HG03342 (cell line): ENCODE measurements around the gene LRTM2.

Experiments
- ATAC-seq: cut with Tn5 transposase; IDR thresholded peaks from one replicate; pipeline ENCODE4 v1.9.1; 2021; ENCODE audit warnings: mild to moderate bottlenecking, moderate library complexity; ENCODE audit not compliant: unreplicated experiment

LRTM2 gene

DNA sequence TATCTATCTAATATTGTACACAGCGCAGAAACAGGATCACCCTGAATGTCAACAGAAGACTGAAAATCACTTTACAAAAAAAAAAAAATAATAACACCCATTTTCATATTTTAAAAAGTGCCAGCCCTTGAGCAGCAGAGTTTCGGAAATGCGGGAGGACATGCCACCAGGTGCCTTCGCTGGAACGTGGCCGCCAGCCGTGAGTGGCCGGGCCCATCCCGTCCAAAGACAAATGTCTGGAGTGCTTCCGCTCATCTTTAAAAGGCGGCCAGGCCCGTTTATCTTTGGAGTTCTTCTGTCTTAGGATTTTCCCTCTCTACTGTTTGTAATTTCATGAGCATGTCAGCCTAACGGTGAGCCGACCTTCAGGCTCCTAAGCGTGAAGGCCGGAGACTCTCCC lies 43.5 kb downstream of the LRTM2 start:
- no peak for ATAC-seq

DNA sequence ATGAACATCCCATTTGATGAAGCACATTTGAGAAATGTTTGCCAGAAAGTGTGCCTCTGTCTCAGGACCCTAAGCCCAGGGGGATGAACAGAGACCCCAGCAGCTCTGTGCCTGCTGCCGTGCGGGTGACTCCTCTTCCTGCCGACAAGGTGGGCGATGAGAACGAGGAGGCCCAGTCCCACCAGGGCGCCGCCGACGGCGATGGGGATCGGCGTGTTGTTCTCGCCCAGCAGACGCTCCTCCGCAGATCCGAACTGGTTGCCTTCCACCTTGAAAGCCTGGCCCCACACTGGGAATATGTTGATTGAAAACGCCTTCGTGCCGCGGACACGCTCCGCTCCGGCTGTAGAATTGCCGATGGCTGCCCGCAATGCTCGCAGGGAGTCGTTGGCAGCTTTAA lies 44.1 kb downstream of the LRTM2 start:
- ATAC-seq: no peak

DNA sequence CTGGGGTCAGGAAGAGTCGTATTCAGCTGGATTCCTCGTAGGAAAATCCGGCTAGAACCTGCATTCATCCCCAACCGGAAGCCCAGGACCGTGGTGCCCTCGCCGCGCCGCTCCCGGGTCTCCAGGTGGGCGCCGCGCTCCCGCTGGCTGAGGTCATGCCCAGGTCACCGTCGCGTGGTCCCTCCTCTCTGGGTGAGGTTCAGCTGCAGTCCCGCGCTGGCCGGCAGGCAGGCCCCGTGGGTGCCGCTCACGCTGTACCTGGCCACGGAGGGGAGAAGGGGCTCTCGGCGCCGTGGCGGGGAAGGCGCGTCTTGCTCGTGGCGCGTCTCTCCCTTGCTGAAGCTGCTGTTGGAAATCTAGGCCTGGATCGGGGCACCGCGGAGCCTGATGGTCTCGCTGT lies 44.5 kb downstream of the LRTM2 start:
- no peak for ATAC-seq

- no peak for ATAC-seq
Measured at GRCh38 chr12:1865284-1865866, 45.0 kb downstream of the LRTM2 start.

DNA sequence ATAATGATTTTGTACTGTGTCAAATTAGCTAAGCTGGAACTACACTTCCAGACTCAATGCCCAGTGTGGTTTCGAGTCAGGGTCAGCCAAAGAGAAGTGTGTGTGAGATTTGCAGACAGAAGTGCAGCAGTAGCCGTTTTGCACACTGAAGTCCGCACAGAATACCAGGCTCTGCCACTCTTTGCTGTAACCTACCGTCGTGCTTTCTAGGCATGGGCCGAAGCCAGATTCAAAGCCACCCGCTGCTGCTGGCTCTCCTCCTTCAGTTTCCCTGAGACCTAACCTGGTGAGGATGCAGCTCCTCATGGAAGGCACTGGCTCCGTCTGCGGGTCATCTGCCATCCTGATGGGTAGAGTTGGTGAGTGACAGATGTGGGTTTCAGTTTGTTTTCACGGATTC lies 48.8 kb downstream of the LRTM2 start:
- no peak for ATAC-seq

- no peak for ATAC-seq
Measured at GRCh38 chr12:1870086-1870485, 49.7 kb downstream of the LRTM2 start.

GRCh38 chr12:1870998-1871917 lies 50.9 kb downstream of the LRTM2 start:
- no peak for ATAC-seq

DNA sequence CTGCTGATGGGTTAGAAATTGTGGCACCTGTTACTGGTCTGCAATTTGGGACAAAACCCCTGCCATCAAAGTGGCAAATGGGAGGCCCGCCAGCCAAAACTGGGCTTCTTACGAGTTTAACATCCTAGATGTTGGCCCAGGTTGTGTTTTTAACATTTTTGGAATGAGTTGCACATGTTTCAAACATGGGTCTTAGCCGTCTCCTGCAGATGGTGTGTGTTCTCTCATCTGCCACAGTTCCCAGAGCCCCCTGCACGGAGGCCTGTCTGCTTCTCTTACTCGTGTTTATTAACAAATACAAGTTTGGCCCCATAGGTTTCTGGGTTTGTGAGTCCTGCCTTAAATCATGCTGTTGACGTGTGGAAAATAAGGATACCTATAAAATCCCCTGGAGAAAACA lies 51.6 kb downstream of the LRTM2 start:
- ATAC-seq: no peak

DNA sequence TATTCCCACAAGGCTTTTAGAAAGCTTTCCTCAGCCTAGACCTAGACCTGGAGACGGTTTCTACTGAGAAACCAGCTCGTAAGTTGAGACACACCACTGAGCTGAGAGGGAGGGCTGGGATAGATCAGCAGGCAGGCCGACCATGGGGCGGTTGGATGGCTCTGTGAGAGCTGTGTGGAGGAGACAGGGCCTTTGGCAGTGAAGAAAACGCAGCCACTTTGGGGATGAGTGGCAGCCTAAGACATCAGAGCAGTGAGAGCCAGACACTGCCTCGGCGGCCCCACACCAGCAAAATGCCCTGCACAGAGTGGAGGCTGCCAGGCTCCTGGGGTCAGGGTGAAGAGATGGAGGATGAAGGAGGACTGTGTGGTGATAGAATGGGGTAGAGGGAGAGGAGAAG lies 52.1 kb downstream of the LRTM2 start:
- no peak for ATAC-seq

DNA sequence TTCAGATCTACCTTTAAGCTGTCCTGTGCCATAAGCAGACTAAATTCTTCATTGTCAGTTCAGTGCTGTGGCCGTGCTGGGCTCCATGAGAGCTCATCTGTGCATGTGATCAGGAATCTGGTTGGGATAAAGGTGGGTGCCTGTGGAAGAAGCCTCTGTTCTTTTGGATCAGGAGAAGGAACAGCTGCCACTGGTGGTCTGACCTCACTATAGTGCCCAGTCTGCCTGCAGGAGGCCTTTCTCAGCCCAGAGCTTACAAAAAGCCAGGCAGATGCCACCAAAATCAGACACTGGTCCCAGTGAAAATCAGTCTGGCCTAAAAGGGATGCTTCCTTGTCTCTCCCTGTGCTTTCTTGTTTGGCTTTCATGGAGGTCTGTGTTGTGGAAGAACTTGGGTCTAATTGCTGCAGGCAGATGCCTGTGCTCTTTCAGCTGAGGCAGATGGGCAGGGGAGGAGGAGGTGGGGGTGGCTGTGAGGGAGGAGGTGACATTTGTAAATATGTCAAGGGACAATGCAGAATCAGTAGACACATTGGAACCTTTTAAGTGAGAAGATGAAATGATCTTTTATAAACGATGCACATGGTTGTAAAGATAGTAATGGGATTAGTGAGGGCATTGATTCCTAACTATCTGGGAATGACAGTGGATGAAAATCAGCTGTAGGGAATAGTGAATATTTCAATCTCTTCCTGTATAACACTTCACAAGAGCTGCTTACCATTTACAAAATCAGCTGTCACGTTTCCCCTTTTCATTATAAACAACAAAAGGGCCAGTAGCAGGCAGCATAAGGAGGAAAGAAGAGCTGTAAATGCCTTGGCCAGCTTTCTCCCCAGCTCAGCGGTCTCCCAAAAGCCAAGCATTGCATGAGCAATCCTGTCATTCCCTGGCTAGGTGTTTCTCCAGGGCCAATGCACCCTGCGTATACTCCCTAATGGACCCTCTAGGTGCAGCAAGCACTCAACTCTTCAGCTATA lies 53.5 kb downstream of the LRTM2 start:
- ATAC-seq: no peak

GRCh38 chr12:1875608-1876007 lies 55.2 kb downstream of the LRTM2 start:
- no peak for ATAC-seq

- no peak for ATAC-seq
Measured at GRCh38 chr12:1876086-1876485, 55.7 kb downstream of the LRTM2 start.

DNA sequence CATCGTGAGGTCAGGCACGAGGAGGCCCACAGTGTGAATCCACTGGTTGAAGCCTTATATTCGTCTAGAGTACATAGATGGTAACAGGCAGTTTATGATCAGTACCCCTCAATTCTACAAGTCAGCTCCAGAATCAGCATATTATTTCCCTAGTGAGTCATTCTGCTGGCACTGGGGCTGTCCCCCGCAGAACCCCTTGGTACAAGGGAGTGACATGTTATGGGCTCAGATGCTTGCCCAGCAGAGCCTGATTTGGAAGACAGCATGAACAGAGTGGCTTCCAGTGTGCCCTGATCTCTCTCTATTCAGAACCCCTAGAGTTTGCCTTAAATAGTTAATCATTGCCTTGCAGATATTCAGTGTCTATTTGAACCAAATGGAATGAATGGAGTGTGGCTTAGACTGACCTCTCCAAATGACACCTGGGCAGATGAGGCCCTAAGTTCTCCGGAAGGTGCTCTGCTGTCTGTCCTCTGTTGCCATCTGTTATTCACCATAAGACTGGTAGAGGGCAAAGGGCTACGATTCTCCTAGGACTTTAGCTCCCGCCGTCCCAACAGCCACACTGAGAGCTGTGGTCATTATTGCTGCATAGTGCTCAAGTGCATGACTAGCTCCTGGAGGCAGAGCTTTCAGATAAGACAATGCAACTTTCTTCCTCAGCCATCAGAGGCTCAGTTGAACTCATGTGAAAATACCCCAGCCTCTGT lies 57.0 kb downstream of the LRTM2 start:
- no peak for ATAC-seq

GRCh38 chr12:1878214-1878613 lies 57.8 kb downstream of the LRTM2 start:
- no peak for ATAC-seq

DNA sequence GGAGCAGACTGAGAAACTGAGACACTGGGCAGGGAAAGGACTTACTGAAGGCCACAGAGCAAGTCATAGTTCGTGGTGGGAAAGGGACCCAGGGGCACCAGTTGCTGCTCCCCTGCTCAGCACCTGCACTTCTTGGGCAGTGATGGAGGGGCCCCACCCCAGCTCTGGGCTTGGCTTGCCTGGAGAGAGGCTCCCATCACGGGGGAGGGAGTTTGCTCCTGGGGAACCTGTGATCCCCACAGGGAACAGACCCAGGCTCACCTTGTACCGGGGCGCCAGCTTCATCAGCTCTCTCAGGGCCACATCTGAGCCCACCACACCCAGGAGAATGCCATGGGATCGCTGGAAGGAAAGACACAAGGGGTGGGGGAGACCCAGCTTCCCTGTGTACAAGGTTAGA lies 58.3 kb downstream of the LRTM2 start:
- no peak for ATAC-seq

- ATAC-seq: no peak
Measured at GRCh38 chr12:1879633-1880032, 59.3 kb downstream of the LRTM2 start.

- no peak for ATAC-seq
Measured at GRCh38 chr12:1880153-1880845, 59.9 kb downstream of the LRTM2 start.

DNA sequence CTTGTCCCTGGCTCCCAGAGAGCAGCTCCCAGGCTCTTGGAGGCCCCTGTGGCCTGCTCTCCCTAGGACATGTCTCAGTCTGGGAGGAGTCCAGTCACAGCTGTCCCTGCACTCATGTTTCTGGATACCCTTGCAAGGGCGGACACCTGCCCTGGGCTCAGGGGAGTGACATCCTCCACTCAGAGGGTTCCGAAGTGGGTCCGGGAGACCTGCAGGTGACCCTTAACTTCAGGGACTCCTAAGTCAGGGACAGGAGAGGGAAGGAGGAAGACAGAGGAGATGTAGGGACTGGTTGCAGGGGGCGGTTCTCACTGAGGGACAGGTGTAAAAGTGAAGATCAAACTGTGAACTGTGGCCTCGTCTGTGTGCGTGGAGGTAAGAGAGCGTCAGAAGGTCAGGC lies 60.5 kb downstream of the LRTM2 start:
- no peak for ATAC-seq

- ATAC-seq: no peak
Measured at GRCh38 chr12:1881301-1881700, 60.9 kb downstream of the LRTM2 start.

DNA sequence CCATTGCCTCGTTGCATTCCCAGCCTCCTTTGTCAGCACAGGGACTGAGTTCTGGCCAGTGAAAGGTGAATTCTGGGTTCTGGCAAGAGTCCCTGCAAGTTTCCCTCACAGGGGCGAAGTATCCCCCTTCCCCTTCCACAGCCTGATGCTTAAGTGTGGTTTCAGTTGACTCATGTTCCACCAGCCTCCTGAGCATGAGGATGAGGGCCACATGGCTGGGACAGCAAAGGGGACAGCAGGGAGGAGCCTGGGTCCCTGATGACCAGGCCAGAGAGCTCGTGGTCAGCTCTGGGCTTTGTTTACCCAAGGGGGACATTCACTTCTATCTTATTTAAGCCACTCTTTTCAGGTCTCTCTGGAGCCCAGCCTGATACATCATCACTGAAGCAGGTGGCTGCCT lies 61.6 kb downstream of the LRTM2 start:
- no peak for ATAC-seq
